Neural cell (in vitro differentiated cells): ENCODE measurements around the gene AKAP9. TPM values are rescaled to one million over a fixed set of nuclear protein-coding genes. Genes with fewer than 3 reads are reported as not detected.

Experiments used
- H2AFZ ChIP-seq: fragments of 200-600, 300-800 bp; sonication (generic), shearing (Covaris generic); 2 replicates; pipeline ENCODE4 v1.6.0; 2014; ENCODE audit warnings: low read depth, mild to moderate bottlenecking, antibody characterized with exemption, low read length, moderate library complexity
- H3F3A ChIP-seq: fragments of 200-600 bp; shearing (Covaris generic); 2 replicates; pipeline ENCODE4 v1.6.1; 2016; ENCODE audit warnings: mild to moderate bottlenecking, moderate library complexity, mixed read lengths, antibody characterized with exemption, low read length; ENCODE audit not compliant: insufficient read depth, poor library complexity, severe bottlenecking
- H3K27ac ChIP-seq: fragments of 200-600, 300-800 bp; sonication (generic), shearing (Covaris generic); 2 replicates; pipeline ENCODE4 v1.5.1; 2014; ENCODE audit warnings: mild to moderate bottlenecking, low read length, moderate library complexity
- H3K27me3 ChIP-seq: fragments of 300-800, 200-600 bp; sonication (generic), shearing (Covaris generic); 2 replicates; pipeline ENCODE4 v1.6.0; 2014; ENCODE audit warnings: mild to moderate bottlenecking, low read depth, low read length, moderate library complexity; ENCODE audit not compliant: insufficient read depth
- H3K36me3 ChIP-seq: fragments of 300-800, 200-600 bp; sonication (generic), shearing (Covaris generic); 2 replicates; pipeline ENCODE4 v1.5.1; 2014; ENCODE audit warnings: mild to moderate bottlenecking, antibody characterized with exemption, low read length, moderate library complexity; ENCODE audit not compliant: insufficient read depth
- H3K4me2 ChIP-seq: fragments of 300-800, 200-600 bp; sonication (generic), shearing (Covaris generic); 2 replicates; pipeline ENCODE4 v1.6.0; 2014; ENCODE audit warnings: mild to moderate bottlenecking, low read length
- H3K4me3 ChIP-seq: fragments of 300-800, 200-600 bp; sonication (generic), shearing (Covaris generic); 2 replicates; pipeline ENCODE4 v1.5.1; 2014; ENCODE audit warnings: mild to moderate bottlenecking, low read length, moderate library complexity
- H3K79me2 ChIP-seq: fragments of 200-600 bp; shearing (Covaris generic); replicated peaks from 2 replicates; pipeline ENCODE4 v1.6.0; 2014; ENCODE audit warnings: mild to moderate bottlenecking, low read length, moderate library complexity; ENCODE audit not compliant: insufficient read depth
- H3K9ac ChIP-seq: fragments of 300-800, 200-600 bp; sonication (generic), shearing (Covaris generic); 2 replicates; pipeline ENCODE4 v1.6.1; 2016; ENCODE audit warnings: mild to moderate bottlenecking, low read length, mixed read lengths
- H3K9me2 ChIP-seq: fragments of 200-600 bp; shearing (Covaris generic); 2 replicates; pipeline ENCODE4 v1.6.1; 2016; ENCODE audit warnings: mild to moderate bottlenecking, low read length, mixed read lengths; ENCODE audit not compliant: insufficient read depth
- H3K9me3 ChIP-seq: fragments of 200-600, 300-800 bp; sonication (generic), shearing (Covaris generic); 2 replicates; pipeline ENCODE4 v1.6.1; 2016; ENCODE audit warnings: mild to moderate bottlenecking, mixed run types, low read length, moderate library complexity, mixed read lengths
- H4K20me1 ChIP-seq: fragments of 200-600 bp; shearing (Covaris generic); 2 replicates; pipeline ENCODE4 v1.6.1; 2016; ENCODE audit warnings: mild to moderate bottlenecking, mixed run types; ENCODE audit not compliant: insufficient read depth
- EP300 ChIP-seq: fragments of 450-650 bp; conservative IDR thresholded peaks from 2 replicates; pipeline ENCODE4 v1.6.1; 2014; ENCODE audit warnings: antibody characterized with exemption, mild to moderate bottlenecking, moderate library complexity; ENCODE audit not compliant: poor library complexity, severe bottlenecking
- EZH2 ChIP-seq: fragments of 200-600, 300-800 bp; shearing (Covaris generic), sonication (generic); IDR thresholded peaks from 2 replicates; pipeline ENCODE4 v1.6.1; 2014; ENCODE audit warnings: antibody characterized with exemption, low read length, borderline replicate concordance, mild to moderate bottlenecking; ENCODE audit not compliant: insufficient read depth, poor library complexity, severe bottlenecking
- MXI1 ChIP-seq: fragments of 450-650 bp; conservative IDR thresholded peaks from 2 replicates; pipeline ENCODE4 v1.6.1; 2014; ENCODE audit warnings: antibody characterized with exemption, mild to moderate bottlenecking; ENCODE audit not compliant: poor library complexity, severe bottlenecking
- POLR2AphosphoS5 ChIP-seq: IDR thresholded peaks from 2 replicates; pipeline ENCODE4 v1.6.1; 2012
- RAD21 ChIP-seq: fragments of 450-650 bp; conservative IDR thresholded peaks from 2 replicates; pipeline ENCODE4 v1.6.1; 2014; ENCODE audit warnings: antibody characterized with exemption, mild to moderate bottlenecking, moderate library complexity
- REST ChIP-seq: IDR thresholded peaks from 2 replicates; pipeline ENCODE4 v1.6.1; 2012; ENCODE audit warnings: borderline replicate concordance
- SMC3 ChIP-seq: fragments of 450-650 bp; conservative IDR thresholded peaks from 2 replicates; pipeline ENCODE4 v1.6.1; 2014; ENCODE audit warnings: antibody characterized with exemption, mild to moderate bottlenecking, moderate library complexity; ENCODE audit not compliant: poor library complexity
- TAF1 ChIP-seq: IDR thresholded peaks from 2 replicates; pipeline ENCODE4 v1.6.1; 2012; ENCODE audit warnings: low read depth
- polyA plus RNA-seq: library from polyadenylated mRNA; depleted of rRNA; stranded (reverse); fragments of >200 nt; gene quantifications from 2 replicates; pipeline ENCODE4 v1.2.3, GENCODE V29; 2014
- TF ChIP-seq, protein P1 (sequence below): fragments of 450-650 bp; IDR thresholded peaks from 2 replicates; pipeline ENCODE4 v1.5.1; 2014; ENCODE audit warnings: antibody characterized with exemption, mild to moderate bottlenecking, moderate library complexity; ENCODE audit not compliant: poor library complexity, severe bottlenecking

The AKAP9 gene
- polyA plus RNA-seq, 1 donor from 2014 or later = 120 TPM

- H3K79me2 ChIP-seq = peaks cover 3% of the 10 kb centered on the region
- no peak overlapping the region for H3K9ac ChIP-seq
- no peaks in the 10 kb centered on the region for H4K20me1 ChIP-seq
- no peaks in the 10 kb centered on the region for H3K9me3 ChIP-seq
- no peak for TF ChIP-seq MXI1
- no peak for TF ChIP-seq EZH2
- no peak for TF ChIP-seq REST
- TF ChIP-seq, protein P1, sequence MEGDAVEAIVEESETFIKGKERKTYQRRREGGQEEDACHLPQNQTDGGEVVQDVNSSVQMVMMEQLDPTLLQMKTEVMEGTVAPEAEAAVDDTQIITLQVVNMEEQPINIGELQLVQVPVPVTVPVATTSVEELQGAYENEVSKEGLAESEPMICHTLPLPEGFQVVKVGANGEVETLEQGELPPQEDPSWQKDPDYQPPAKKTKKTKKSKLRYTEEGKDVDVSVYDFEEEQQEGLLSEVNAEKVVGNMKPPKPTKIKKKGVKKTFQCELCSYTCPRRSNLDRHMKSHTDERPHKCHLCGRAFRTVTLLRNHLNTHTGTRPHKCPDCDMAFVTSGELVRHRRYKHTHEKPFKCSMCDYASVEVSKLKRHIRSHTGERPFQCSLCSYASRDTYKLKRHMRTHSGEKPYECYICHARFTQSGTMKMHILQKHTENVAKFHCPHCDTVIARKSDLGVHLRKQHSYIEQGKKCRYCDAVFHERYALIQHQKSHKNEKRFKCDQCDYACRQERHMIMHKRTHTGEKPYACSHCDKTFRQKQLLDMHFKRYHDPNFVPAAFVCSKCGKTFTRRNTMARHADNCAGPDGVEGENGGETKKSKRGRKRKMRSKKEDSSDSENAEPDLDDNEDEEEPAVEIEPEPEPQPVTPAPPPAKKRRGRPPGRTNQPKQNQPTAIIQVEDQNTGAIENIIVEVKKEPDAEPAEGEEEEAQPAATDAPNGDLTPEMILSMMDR = no peak
- TF ChIP-seq SMC3 = no peak
- no peak for TF ChIP-seq POLR2AphosphoS5
- no peak for TF ChIP-seq EP300
- no peak for TF ChIP-seq RAD21
- no peak for TF ChIP-seq TAF1
- peaks cover 10% of the 10 kb centered on the region for H3K36me3 ChIP-seq
- no peaks in the 10 kb centered on the region for H3F3A ChIP-seq
- no peak overlapping the region for H3K27ac ChIP-seq
- H3K4me3 ChIP-seq = no peak overlapping the region
- no peaks in the 10 kb centered on the region for H3K27me3 ChIP-seq
- no peak overlapping the region for H3K4me2 ChIP-seq
- H3K9me2 ChIP-seq = no peaks in the 10 kb centered on the region
- H2AFZ ChIP-seq = no peak overlapping the region
Observed at GRCh38 chr7:92002720-92003119, 62.1 kb downstream of the AKAP9 start.

GRCh38 chr7:92006046-92006445 is 65.4 kb downstream of the AKAP9 start:
- Histone ChIP-seq H3K4me2 (no peak overlapping the region), H3K79me2 (peaks cover 5% of the 10 kb centered on the region), H3K9me2 (no peaks in the 10 kb centered on the region), H3K27ac (no peak overlapping the region), H3K9ac (no peak overlapping the region), H3K4me3 (no peak overlapping the region), H3K27me3 (no peaks in the 10 kb centered on the region), H4K20me1 (no peaks in the 10 kb centered on the region), H3K9me3 (peaks cover 5% of the 10 kb centered on the region), H3F3A (no peaks in the 10 kb centered on the region), H3K36me3 (peaks cover 6% of the 10 kb centered on the region), H2AFZ (no peak overlapping the region)
- TF ChIP-seq TAF1 = no peak
- TF ChIP-seq REST = no peak
- no peak for TF ChIP-seq RAD21
- TF ChIP-seq, protein P1 = no peak
- TF ChIP-seq POLR2AphosphoS5 = no peak
- TF ChIP-seq MXI1 = no peak
- no peak for TF ChIP-seq SMC3
- no peak for TF ChIP-seq EP300
- no peak for TF ChIP-seq EZH2
